ENCODE results near the gene UGT3A2.

GRCh38 chr5:35990941-35991611 is 75.6 kb downstream of the UGT3A2 start, which contains the start of gene UGT3A1:
- no peak for TF ChIP-seq CREB5 (CRISPR knock-in tag; IDR thresholded peaks at IDR 0.05; ENCODE audit: low read depth)
- no peak for TF ChIP-seq ZNF8 (CRISPR knock-in tag; IDR thresholded peaks at IDR 0.05)
- TF ChIP-seq ZFP3 (CRISPR knock-in tag; IDR thresholded peaks at IDR 0.05), result no peak

All from SK-N-SH treated with all-trans-retinoic acid at 6 μM for 48 hours (cell line).